Motor neuron (in vitro differentiated cells): ENCODE data around the gene PREB. TPM values are rescaled to one million over a fixed set of nuclear protein-coding genes. Genes with fewer than 3 reads are reported as not detected.
"Not testable (repeated sequence)": the region's sequence is repeated elsewhere in the genome, so short reads cannot be mapped to it uniquely, and the experiment has no call there.

ENCODE experiments used
- ATAC-seq, 8 experiments: fragments of 200-7000 bp; cut with Tn5 transposase; replicated peaks in 6 of 8; 2 replicates each; pipeline ENCODE4 v1.8.0; 2021; ENCODE audit warnings: mild to moderate bottlenecking in 8 of 8, moderate library complexity in 8 of 8
- H3K27ac ChIP-seq, 2 donors: fragments of 250-450 bp; sonication (Bioruptor Pico); 2 replicates each; pipeline ENCODE4 v1.9.0; 2021; ENCODE audit warnings: antibody characterized with exemption in 2 of 2, mild to moderate bottlenecking in 2 of 2, moderate library complexity in 1 of 2
- H3K4me1 ChIP-seq, 2 donors: fragments of 250-450 bp; sonication (Bioruptor Pico); replicated peaks in 1 of 2; 2 replicates each; pipeline ENCODE4 v1.6.1; 2021; ENCODE audit warnings: antibody characterized with exemption in 2 of 2, mild to moderate bottlenecking in 2 of 2, moderate library complexity in 1 of 2
- H3K4me3 ChIP-seq, 5 donors: fragments of 250-450 bp; sonication (Bioruptor Pico); 2 replicates each; pipeline ENCODE4 v1.9.0; 2021; ENCODE audit warnings: antibody characterized with exemption in 5 of 5, mild to moderate bottlenecking in 5 of 5, moderate library complexity in 4 of 5
- WGBS, 10 experiments: fragments of 450-650 bp; shearing (Covaris generic); methylation state at CpG; one replicate each; pipeline ENCODE4 v1.0.0; 2022; 5-methylcytosine and 5-hydroxymethylcytosine counted together
- in situ Hi-C, 9 experiments: fragments of 400-800 bp; cut with MboI; loops; one replicate each; pipeline ENCODE4 v1.15.0; 2021; ENCODE audit warnings: low sequenced_read_pairs in 9 of 9, low pct_unique_long_range_greater_than_20kb in 2 of 9; ENCODE audit not compliant: unreplicated experiment in 9 of 9
- total RNA-seq, 8 experiments: library from RNA; unstranded; fragments of 300-600 nt; gene quantifications; 2 replicates each; pipeline versions ENCODE4 v1.2.3 to v1.2.4, GENCODE V29; 2022

PREB gene, protein sequence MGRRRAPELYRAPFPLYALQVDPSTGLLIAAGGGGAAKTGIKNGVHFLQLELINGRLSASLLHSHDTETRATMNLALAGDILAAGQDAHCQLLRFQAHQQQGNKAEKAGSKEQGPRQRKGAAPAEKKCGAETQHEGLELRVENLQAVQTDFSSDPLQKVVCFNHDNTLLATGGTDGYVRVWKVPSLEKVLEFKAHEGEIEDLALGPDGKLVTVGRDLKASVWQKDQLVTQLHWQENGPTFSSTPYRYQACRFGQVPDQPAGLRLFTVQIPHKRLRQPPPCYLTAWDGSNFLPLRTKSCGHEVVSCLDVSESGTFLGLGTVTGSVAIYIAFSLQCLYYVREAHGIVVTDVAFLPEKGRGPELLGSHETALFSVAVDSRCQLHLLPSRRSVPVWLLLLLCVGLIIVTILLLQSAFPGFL
- 10 to 100 TPM; 22.9 to 41.5 (median 38.2) TPM for total RNA-seq

DNA sequence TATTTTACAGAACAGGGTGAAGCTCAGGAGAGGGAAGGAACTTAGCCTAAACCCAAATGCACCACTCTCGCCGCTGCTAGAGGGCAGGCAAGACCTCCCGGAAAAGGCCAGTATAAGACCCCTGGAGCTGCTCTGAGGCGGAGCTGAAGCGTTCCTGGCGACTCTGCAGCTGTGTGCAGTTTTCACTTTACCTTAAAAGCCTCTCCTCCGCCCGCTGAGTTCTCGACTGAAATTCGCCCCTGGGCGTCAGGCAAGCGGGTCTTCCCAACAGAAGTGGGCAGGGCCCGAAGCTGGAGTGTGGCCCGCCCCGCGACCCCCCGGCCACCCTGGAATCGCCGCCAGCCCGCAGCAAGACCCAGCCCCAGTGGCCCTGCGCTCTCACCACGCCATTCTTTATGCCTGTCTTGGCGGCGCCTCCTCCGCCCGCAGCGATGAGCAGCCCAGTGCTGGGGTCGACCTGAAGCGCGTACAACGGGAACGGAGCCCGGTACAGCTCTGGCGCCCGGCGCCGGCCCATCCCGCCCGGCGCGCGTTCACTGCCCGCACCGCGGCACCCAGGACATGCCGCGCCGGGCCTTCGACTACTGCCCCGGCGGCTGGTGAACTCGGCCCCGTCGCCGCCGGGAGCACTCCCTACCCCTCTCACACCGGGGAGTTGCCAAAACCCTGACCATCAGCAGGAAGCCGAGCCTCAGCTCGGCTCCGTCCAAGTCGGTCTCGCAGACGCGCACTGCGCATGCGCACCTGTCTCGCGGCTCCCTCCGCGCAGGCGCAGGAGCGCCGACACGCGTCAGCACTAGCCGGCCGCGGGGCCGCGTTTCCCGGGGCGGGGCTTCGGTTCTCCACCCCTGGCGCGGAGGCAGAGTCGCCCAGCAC lies at the start of gene PREB:
Gene PREB (minus strand): TSS at position 732 of the 876 bp plus-strand sequence. CDS start 215 bp downstream, at position 517.
- ATAC-seq = peak; percentile 89 to 96 (median 94)
- Histone ChIP-seq H3K4me1 (peaks cover 7 to 11% of the 10 kb centered on the region in 2 donors), H3K4me3 (peak within 1 kb of the TSS; percentile 71 to 93 (median 82)), H3K27ac (peak within 1 kb of the TSS; percentile 84 to 85)
- in situ Hi-C loops = no loop called here
- 0 to 20% (median 0%) methylated on average over 1 to 25 of the region's 86 CpGs; no CpG with 5 or more reads in 2 of the 10 experiments for WGBS, 10 experiments

DNA sequence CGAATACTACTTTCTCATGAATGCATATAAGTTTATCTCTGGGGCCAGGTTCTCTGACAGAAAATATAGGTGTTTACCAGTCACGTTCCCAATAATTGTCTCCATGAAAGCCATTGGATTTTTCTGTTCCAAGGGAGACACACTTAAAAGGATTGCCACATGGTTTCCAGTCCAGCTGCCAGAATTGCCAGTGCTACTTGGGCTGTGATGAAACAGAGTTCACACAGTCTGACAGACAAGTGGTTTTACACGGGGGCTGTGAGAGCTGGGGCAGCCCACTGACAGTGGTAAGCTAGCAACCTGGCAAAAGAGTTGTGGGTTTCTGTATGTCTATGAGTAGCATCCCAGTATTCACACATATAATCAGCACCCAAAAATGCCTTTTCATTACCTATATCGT lies 49.7 kb upstream of the PREB start:
- in situ Hi-C loops = loop anchor here in 1 of 9 experiments (25.0 kb wide), 1 partner anchor 222 kb away; the partner anchor contains the start of gene MAPRE3
- 8 to 86% (median 50%) methylated on average over 1 to 3 of the region's 4 CpGs; no CpG with 5 or more reads in 1 of the 10 experiments for WGBS, 10 experiments
- no peak for ATAC-seq
- Histone ChIP-seq H3K4me3 (no peak overlapping the region), H3K27ac (no peak overlapping the region), H3K4me1 (no peaks in the 10 kb centered on the region)

GRCh38 chr2:27182346-27182745 lies 47.9 kb upstream of the PREB start:
- ATAC-seq = peak in 1 of 8 experiments; percentile 50
- in situ Hi-C loops = loop anchor here in 1 of 9 experiments (25.0 kb wide), 1 partner anchor 220 kb away; the partner anchor contains the start of gene MAPRE3
- Histone ChIP-seq H3K4me3 (no peak overlapping the region), H3K4me1 (no peaks in the 10 kb centered on the region), H3K27ac (no peak overlapping the region)
- 20 to 92% (median 66%) methylated on average over 1 to 4 of the region's 4 CpGs; no CpG with 5 or more reads in 3 of the 10 experiments for WGBS, 10 experiments

- 19 to 71% (median 38%) methylated on average over 1 to 3 of the region's 3 CpGs for WGBS, 10 experiments
- Histone ChIP-seq H3K4me3 (no peak overlapping the region), H3K27ac (no peak overlapping the region), H3K4me1 (no peaks in the 10 kb centered on the region)
- in situ Hi-C loops = loop anchor here in 1 of 9 experiments (25.0 kb wide), 1 partner anchor 217 kb away; the partner anchor contains the start of gene MAPRE3
- no peak for ATAC-seq
Observed at GRCh38 chr2:27179344-27180000, 45.0 kb upstream of the PREB start.

- Histone ChIP-seq H3K27ac (no peak overlapping the region), H3K4me1 (no peaks in the 10 kb centered on the region), H3K4me3 (no peak overlapping the region)
- 33 to 100% (median 92%) methylated on average over 1 to 3 of the region's 3 CpGs; no CpG with 5 or more reads in 1 of the 10 experiments for WGBS, 10 experiments
- no peak for ATAC-seq
- in situ Hi-C loops = loop anchor here in 1 of 9 experiments (25.0 kb wide), 1 partner anchor 216 kb away; the partner anchor contains the start of gene MAPRE3
Observed at GRCh38 chr2:27178469-27178868, 44.0 kb upstream of the PREB start.

DNA sequence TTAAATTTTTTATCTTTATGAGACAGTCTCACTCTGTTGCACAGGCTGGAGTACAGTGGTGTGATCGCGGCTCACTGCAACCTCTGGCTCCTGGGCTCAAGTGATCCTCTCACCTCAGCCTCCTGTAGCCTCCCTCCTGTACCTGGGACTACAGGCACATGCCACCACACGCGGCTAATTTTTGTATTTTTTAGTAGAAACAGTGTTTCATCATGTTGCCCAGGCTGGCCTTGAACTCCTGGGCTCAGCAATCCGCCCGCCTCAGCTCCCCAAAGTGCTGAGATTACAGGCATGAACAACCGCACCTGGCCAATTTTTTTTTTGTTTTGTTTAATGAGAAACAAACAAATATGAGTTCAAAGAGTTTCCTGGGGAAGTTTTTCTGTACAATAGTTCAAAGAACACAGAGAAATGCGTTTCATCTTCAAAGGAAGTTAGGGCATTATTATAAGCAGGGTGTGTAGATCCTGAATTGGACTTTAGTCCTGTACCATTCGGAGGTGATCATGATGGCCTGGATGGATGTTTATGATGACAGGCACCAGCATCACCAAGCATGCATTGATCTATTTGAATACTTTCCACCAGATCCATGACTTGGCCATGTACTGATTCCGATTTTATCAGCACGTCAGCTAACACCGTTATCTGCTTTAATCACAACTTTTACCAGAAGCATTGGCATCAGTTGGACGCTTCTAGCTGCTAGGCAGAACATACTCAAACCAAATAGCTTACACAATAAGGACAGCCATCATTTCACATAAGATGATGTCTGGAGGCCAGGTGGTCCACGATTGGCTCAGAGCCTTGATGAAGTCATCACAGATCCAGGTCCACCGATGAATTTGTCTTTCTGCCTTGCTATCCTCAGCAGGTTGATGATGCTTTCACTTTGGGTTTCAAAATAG lies 43.3 kb upstream of the PREB start:
- Histone ChIP-seq H3K4me1 (no peaks in the 10 kb centered on the region), H3K4me3 (no peak overlapping the region), H3K27ac (no peak overlapping the region)
- in situ Hi-C loops = loop anchor here in 1 of 9 experiments (25.0 kb wide), 1 partner anchor 215 kb away; the partner anchor contains the start of gene MAPRE3
- ATAC-seq = no peak
- WGBS, 10 experiments = 40 to 92% (median 82%) methylated on average over 2 to 13 of the region's 15 CpGs

DNA sequence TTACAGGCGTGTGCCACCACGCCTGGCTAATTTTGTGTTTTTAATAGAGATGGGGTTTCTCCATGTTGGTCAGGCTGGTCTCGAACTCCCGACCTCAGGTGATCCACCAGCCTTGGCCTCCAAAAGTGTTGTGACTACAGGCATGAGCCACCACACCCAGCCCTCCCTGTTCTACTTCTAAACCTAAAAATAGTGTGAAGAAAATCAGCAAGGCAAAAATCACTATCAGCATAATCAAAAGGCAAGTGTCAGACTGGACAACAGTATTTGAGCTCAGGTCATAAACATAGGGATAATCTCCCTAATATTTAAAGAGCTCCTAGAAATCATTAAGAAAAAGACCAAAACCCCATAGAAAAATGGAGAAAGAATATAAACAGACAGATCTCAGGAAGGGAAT lies 41.3 kb upstream of the PREB start:
- not testable (repeated sequence) for H3K4me3 ChIP-seq, H3K27ac ChIP-seq, H3K4me1 ChIP-seq
- 87 to 100% methylated on average over 2 to 3 of the region's 4 CpGs; no CpG with 5 or more reads in 8 of the 10 experiments for WGBS, 10 experiments
- in situ Hi-C loops = loop anchor here in 1 of 9 experiments (25.0 kb wide), 1 partner anchor 213 kb away; the partner anchor contains the start of gene MAPRE3
- ATAC-seq = peak in 3 of 8 experiments; percentile 41 to 78 (median 73)

GRCh38 chr2:27175330-27175729 lies 40.9 kb upstream of the PREB start:
- in situ Hi-C loops = loop anchor here in 1 of 9 experiments (25.0 kb wide), 1 partner anchor 213 kb away; the partner anchor contains the start of gene MAPRE3
- H3K27ac ChIP-seq = no peak overlapping the region
- ATAC-seq = no peak
- H3K4me3 ChIP-seq = no peak overlapping the region
- 7 to 89% (median 51%) methylated on average over 4 to 8 of the region's 8 CpGs; no CpG with 5 or more reads in 1 of the 10 experiments for WGBS, 10 experiments
- no peaks in the 10 kb centered on the region for H3K4me1 ChIP-seq

- 26 to 80% (median 64%) methylated on average over 1 to 4 of the region's 6 CpGs for WGBS, 10 experiments
- ATAC-seq = peak in 4 of 8 experiments; percentile 28 to 84 (median 48)
- in situ Hi-C loops = loop anchor here in 1 of 9 experiments (25.0 kb wide), 1 partner anchor 212 kb away; the partner anchor contains the start of gene MAPRE3
- no peaks in the 10 kb centered on the region for H3K4me1 ChIP-seq
- H3K27ac ChIP-seq = no peak overlapping the region
- no peak overlapping the region for H3K4me3 ChIP-seq
Observed at GRCh38 chr2:27174638-27175037, 40.2 kb upstream of the PREB start.

- no peak for ATAC-seq
- Histone ChIP-seq H3K27ac (no peak overlapping the region), H3K4me1 (no peaks in the 10 kb centered on the region), H3K4me3 (no peak overlapping the region)
- in situ Hi-C loops = no loop called here
- WGBS, 10 experiments = 14 to 90% (median 75%) methylated on average over 1 to 8 of the region's 8 CpGs
Observed at GRCh38 chr2:27171351-27171848, 37.0 kb upstream of the PREB start.

- WGBS, 10 experiments = 57 to 100% (median 88%) methylated on average over 1 to 5 of the region's 6 CpGs
- in situ Hi-C loops = no loop called here
- H3K4me1 ChIP-seq = no peaks in the 10 kb centered on the region
- H3K27ac ChIP-seq = no peak overlapping the region
- no peak for ATAC-seq
- no peak overlapping the region for H3K4me3 ChIP-seq
Observed at GRCh38 chr2:27170581-27171337, 36.3 kb upstream of the PREB start.
